Panc1 (cell line): ENCODE data around the gene NFE2. TPM values are rescaled to one million over a fixed set of nuclear protein-coding genes. Genes with fewer than 3 reads are reported as not detected.

Experiments
- ATAC-seq: fragments of 200-7000 bp; cut with Tn5 transposase; 2 replicates; pipeline ENCODE4 v1.9.1; 2020; ENCODE audit warnings: mild to moderate bottlenecking, moderate library complexity
- Bru-seq: library from RNA; stranded (reverse); fragments of 400-500 nt; gene quantifications from one replicate; lab custom pipeline; 2021; lab: Mats Ljungman, UMichigan
- BruChase-seq, 2 experiments: library from RNA; stranded (reverse); fragments of 400-500 nt; gene quantifications; one replicate each; lab custom pipeline; 2021; lab: Mats Ljungman, UMichigan
- BruUV-seq: library from RNA; stranded (reverse); fragments of 400-500 nt; replicated peaks from 2 replicates; lab custom pipeline; 2021; lab: Mats Ljungman, UMichigan
- CTCF ChIA-PET: fragments of 300-600 bp; sonication (Branson Sonifier 250); formaldehyde crosslinking; loops from one replicate; lab custom pipeline; 2022; ENCODE audit warnings: antibody characterized with exemption; lab: Charles Lee
- POLR2A ChIA-PET: fragments of 300-600 bp; sonication (Branson Sonifier 250); formaldehyde crosslinking; loops from one replicate; lab custom pipeline; 2022; ENCODE audit warnings: antibody characterized with exemption; lab: Charles Lee
- DNase-seq: peaks from one replicate; pipeline ENCODE4 v3.0.0-alpha.2; 2010; ENCODE audit warnings: low read depth, low spot score
- H3K27ac ChIP-seq: 2 replicates; pipeline ENCODE4 v1.5.1; 2011; ENCODE audit warnings: mild to moderate bottlenecking, low read length, inconsistent platforms
- H3K27me3 ChIP-seq: fragments of 200-500 bp; sonication (Bioruptor generic); 2 replicates; pipeline ENCODE4 v1.6.0; 2014; ENCODE audit warnings: low read length, inconsistent platforms; ENCODE audit not compliant: control insufficient read depth, insufficient read depth
- H3K36me3 ChIP-seq: fragments of 200-500 bp; sonication (Bioruptor generic); 2 replicates; pipeline ENCODE4 v1.5.1; 2014; ENCODE audit warnings: inconsistent platforms, mild to moderate bottlenecking, low read length, moderate library complexity; ENCODE audit not compliant: control insufficient read depth, insufficient read depth
- H3K4me1 ChIP-seq: 2 replicates; pipeline ENCODE4 v1.5.1; 2011; ENCODE audit warnings: inconsistent platforms, mild to moderate bottlenecking, low read length, moderate library complexity; ENCODE audit not compliant: control insufficient read depth, insufficient read depth
- H3K4me3 ChIP-seq, 2 experiments: 2 replicates each; pipeline ENCODE4 v1.5.1; 2011 to 2012; ENCODE audit warnings: low read depth in 2 of 2, low read length in 2 of 2, mild to moderate bottlenecking in 2 of 2, inconsistent platforms in 1 of 2, moderate library complexity in 1 of 2
- H3K9me3 ChIP-seq: fragments of 200-500 bp; sonication (Bioruptor generic); 2 replicates; pipeline ENCODE4 v1.5.1; 2014; ENCODE audit warnings: low read depth, mild to moderate bottlenecking, inconsistent platforms, low read length, moderate library complexity; ENCODE audit not compliant: control insufficient read depth, insufficient read depth
- POLR2AphosphoS5 ChIP-seq: IDR thresholded peaks from 2 replicates; pipeline ENCODE4 v1.6.1; 2012; ENCODE audit warnings: mild to moderate bottlenecking, low read depth, low read length, moderate library complexity
- SIN3A ChIP-seq: IDR thresholded peaks from 2 replicates; pipeline ENCODE4 v1.6.1; 2012; ENCODE audit warnings: low read depth, mild to moderate bottlenecking, low read length, moderate library complexity, borderline replicate concordance; ENCODE audit not compliant: insufficient read depth
- TCF7L2 ChIP-seq: IDR thresholded peaks from 2 replicates; pipeline ENCODE4 v1.6.1; 2011; ENCODE audit warnings: mild to moderate bottlenecking, low read depth, low read length, inconsistent platforms
- in situ Hi-C: cut with HindIII; loops from 2 replicates; pipeline ENCODE4 v1.10.0; 2016; ENCODE audit warnings: low sequenced_read_pairs, low pct_unique_long_range_greater_than_20kb
- intact Hi-C: fragments of 100-400 bp; cut with micrococcal nuclease; formaldehyde crosslinking; loops from one replicate; pipeline ENCODE4 v1.10.0; 2022; ENCODE audit not compliant: unreplicated experiment
- long read RNA-seq: library from polyadenylated mRNA; unstranded; transcript quantifications from one replicate; pipeline ENCODE4 v2.0.0, GENCODE V29; 2021; ENCODE audit not compliant: unreplicated experiment
- polyA plus RNA-seq: library from polyadenylated mRNA; unstranded; fragments of >200 nt; gene quantifications from one replicate; pipeline ENCODE4 v1.2.1, GENCODE V29; 2012; ENCODE audit warnings: missing spikeins; ENCODE audit not compliant: insufficient read length
- total RNA-seq: library from RNA; stranded (reverse); gene quantifications from one replicate; pipeline ENCODE4 v1.2.1, GENCODE V29; 2021; ENCODE audit not compliant: unreplicated experiment
- TF ChIP-seq, protein P1 (sequence below), 2 experiments: IDR thresholded peaks; 2 replicates each; pipeline ENCODE4 v1.6.1; 2011 to 2012; ENCODE audit warnings: low read depth in 2 of 2, control low read depth in 1 of 2, low read length in 1 of 2, mild to moderate bottlenecking in 1 of 2, moderate library complexity in 1 of 2; ENCODE audit not compliant: insufficient read depth in 1 of 2
- TF ChIP-seq, protein P2 (sequence below): fragments of 450-650 bp; IDR thresholded peaks from 2 replicates; pipeline ENCODE4 v1.5.1; 2017; ENCODE audit warnings: mild to moderate bottlenecking

Gene NFE2
- 0.26 TPM for total RNA-seq
- 0.24 TPM for polyA plus RNA-seq
- not detected for Bru-seq, nascent RNA
- BruChase-seq, experiment 1, labeled RNA remaining after a 2-hour chase: percentile 15 among the genes with signal in this experiment
- BruChase-seq, experiment 2, labeled RNA remaining after a 6-hour chase: not detected
- long read RNA-seq: 0 reads

DNA sequence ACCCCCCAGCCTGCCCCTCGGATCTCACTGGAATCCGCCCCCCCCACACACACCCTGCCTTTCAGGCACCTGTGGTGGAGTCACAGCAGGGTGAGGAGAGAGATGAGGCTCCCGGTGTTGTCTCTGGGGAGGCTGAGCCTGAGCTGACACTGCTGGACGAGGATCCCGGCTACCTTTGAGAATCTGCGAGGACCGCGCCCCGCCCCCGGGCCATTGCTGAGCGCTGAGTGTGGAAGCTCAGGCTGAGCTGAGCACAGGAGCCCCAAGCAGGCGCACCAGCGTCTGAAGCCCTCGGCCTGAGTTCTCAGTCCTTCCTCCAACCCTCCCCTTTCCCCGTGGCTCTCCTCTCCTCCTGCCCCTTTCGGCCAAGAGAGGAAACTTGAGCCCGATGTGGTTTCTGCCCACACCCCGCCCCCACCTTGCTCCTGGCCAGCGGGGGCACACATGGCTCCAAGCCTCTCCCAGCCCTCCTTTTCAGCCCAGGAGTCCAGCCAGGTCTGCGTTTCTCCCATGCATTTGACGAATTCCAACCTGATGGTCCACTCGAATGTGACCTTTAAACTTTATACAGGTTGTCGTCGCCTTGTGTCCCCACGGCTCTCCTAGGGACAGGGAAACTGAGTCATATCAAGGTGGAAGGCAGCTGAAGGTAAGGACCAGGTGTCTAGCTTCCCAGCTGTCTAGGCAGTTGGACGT lies at the start of gene NFE2:
TSS of gene NFE2 (minus strand) at position 284 of the 696 bp plus-strand sequence. CDS start 5,767 bp downstream, outside the sequence.
- intact Hi-C loops (no loop called here), in situ Hi-C loops (no loop called here)
- CTCF ChIA-PET: interaction anchor here (0.5 to 1.9 kb wide), 2 partner anchors 20 to 24 kb away, joined by 3 to 6 read pairs; partner anchors contain the start of gene COPZ1
- TF ChIP-seq SIN3A: no peak
- no peak for TF ChIP-seq TCF7L2
- TF ChIP-seq POLR2AphosphoS5: no peak
- TF ChIP-seq, protein P1, sequence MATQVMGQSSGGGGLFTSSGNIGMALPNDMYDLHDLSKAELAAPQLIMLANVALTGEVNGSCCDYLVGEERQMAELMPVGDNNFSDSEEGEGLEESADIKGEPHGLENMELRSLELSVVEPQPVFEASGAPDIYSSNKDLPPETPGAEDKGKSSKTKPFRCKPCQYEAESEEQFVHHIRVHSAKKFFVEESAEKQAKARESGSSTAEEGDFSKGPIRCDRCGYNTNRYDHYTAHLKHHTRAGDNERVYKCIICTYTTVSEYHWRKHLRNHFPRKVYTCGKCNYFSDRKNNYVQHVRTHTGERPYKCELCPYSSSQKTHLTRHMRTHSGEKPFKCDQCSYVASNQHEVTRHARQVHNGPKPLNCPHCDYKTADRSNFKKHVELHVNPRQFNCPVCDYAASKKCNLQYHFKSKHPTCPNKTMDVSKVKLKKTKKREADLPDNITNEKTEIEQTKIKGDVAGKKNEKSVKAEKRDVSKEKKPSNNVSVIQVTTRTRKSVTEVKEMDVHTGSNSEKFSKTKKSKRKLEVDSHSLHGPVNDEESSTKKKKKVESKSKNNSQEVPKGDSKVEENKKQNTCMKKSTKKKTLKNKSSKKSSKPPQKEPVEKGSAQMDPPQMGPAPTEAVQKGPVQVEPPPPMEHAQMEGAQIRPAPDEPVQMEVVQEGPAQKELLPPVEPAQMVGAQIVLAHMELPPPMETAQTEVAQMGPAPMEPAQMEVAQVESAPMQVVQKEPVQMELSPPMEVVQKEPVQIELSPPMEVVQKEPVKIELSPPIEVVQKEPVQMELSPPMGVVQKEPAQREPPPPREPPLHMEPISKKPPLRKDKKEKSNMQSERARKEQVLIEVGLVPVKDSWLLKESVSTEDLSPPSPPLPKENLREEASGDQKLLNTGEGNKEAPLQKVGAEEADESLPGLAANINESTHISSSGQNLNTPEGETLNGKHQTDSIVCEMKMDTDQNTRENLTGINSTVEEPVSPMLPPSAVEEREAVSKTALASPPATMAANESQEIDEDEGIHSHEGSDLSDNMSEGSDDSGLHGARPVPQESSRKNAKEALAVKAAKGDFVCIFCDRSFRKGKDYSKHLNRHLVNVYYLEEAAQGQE (IDR thresholded peaks at IDR 0.05; ENCODE audit: insufficient read depth in 1 of 2, low read depth in 2 of 2, low read length in 1 of 2): no peak
- POLR2A ChIA-PET: no interaction called here
- no peak for DNase-seq
- BruUV-seq: no TSS peak
- H3K36me3 ChIP-seq: no peaks in the 10 kb centered on the region
- peak within 1 kb of the TSS; percentile 7 to 23; a peak in 3 of 4 replicates for H3K4me3 ChIP-seq
- H3K27ac ChIP-seq: 0 out of 2 replicates have a peak within 1 kb of the TSS, but pooled peaks have one; percentile 23
- ATAC-seq: peak; percentile 82
- H3K27me3 ChIP-seq: peaks cover 13% of the 10 kb centered on the region; the same call in 1 of the 2 replicates
- H3K9me3 ChIP-seq: no peaks in the 10 kb centered on the region
- peaks cover 14% of the 10 kb centered on the region for H3K4me1 ChIP-seq

DNA sequence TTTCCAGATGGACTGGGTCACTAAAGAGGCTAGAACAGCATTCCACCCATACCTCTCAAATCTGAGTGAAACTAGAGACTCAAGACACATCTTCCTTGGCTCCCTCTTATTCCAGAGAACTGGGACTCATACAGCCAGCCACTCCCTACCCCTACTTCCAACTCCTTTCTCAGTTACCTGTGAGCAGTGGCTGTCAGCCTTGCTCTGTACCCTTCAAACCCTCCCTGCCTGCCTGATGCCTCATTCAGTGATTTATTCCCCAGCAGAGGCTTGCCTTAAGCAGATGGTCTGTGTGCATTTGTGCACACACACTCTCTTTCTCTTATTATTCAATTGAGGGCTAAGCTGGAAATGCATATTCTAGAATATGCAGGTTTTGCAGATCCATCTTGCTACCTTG lies 48.9 kb upstream of the NFE2 start:
- ChIA-PET POLR2A (no interaction called here), CTCF (interaction anchor here (0.6 kb wide), 1 partner anchor 25 kb away, joined by 3 read pairs; the partner anchor contains the start of gene COPZ1)
- H3K36me3 ChIP-seq: peaks cover 22% of the 10 kb centered on the region
- TF ChIP-seq POLR2AphosphoS5: no peak
- no peak for TF ChIP-seq TCF7L2
- no peak for TF ChIP-seq SIN3A
- TF ChIP-seq, protein P2, sequence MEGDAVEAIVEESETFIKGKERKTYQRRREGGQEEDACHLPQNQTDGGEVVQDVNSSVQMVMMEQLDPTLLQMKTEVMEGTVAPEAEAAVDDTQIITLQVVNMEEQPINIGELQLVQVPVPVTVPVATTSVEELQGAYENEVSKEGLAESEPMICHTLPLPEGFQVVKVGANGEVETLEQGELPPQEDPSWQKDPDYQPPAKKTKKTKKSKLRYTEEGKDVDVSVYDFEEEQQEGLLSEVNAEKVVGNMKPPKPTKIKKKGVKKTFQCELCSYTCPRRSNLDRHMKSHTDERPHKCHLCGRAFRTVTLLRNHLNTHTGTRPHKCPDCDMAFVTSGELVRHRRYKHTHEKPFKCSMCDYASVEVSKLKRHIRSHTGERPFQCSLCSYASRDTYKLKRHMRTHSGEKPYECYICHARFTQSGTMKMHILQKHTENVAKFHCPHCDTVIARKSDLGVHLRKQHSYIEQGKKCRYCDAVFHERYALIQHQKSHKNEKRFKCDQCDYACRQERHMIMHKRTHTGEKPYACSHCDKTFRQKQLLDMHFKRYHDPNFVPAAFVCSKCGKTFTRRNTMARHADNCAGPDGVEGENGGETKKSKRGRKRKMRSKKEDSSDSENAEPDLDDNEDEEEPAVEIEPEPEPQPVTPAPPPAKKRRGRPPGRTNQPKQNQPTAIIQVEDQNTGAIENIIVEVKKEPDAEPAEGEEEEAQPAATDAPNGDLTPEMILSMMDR: no peak
- TF ChIP-seq, protein P1 (IDR thresholded peaks at IDR 0.05; ENCODE audit: insufficient read depth in 1 of 2, low read depth in 2 of 2, low read length in 1 of 2): no peak
- in situ Hi-C loops (no loop called here), intact Hi-C loops (no loop called here)
- ATAC-seq (no peak), DNase-seq (no peak)
- H3K9me3 ChIP-seq: no peaks in the 10 kb centered on the region
- no peaks in the 10 kb centered on the region for H3K27me3 ChIP-seq
- H3K4me1 ChIP-seq: 0 out of 2 replicates have a peak, but pooled peaks cover 5% of the 10 kb centered on the region
- BruUV-seq: no TSS peak
- no peak overlapping the region for H3K27ac ChIP-seq
- no peak overlapping the region for H3K4me3 ChIP-seq
